ENCODE measurements around the gene HSD17B14. TPM values are rescaled to one million over a fixed set of nuclear protein-coding genes. Genes with fewer than 3 reads are reported as not detected.

The HSD17B14 gene
- total RNA-seq, 1 experiment from 2014 or later, result 3.9 TPM

GRCh38 chr19:48777139-48777538 lies 59.2 kb downstream of the HSD17B14 start:
- intact Hi-C loops (cut with micrococcal nuclease), result no loop called here
- no peaks in the 10 kb centered on the region for H3K9me3 ChIP-seq (ENCODE audit: control insufficient read depth in 1 of 2, insufficient read depth in 1 of 2, low read depth in 1 of 2, low read length in 2 of 2)
- no peak overlapping the region for H3K4me2 ChIP-seq (ENCODE audit: low read length)
- no peak overlapping the region for H3K4me3 ChIP-seq (replicated peaks in 1 of 2; ENCODE audit: low read depth in 1 of 2, low read length in 2 of 2)
- no peak overlapping the region for H3K9ac ChIP-seq (ENCODE audit: low read length)
- DNase-seq (ENCODE audit: low read depth, low spot score) (no peak), ATAC-seq (no peak)
- ChIA-PET POLR2A (no interaction called here), CTCF (interaction anchor here (0.7 kb wide), 1 partner anchor 18 kb away, joined by 3 read pairs; no protein-coding TSS in a partner anchor), RAD21 (ENCODE audit: low non-redundant PET in 1 of 2, low total read pairs in 2 of 2, uncharacterized antibody in 2 of 2, unreplicated experiment in 2 of 2) (no interaction called here)
- no peaks in the 10 kb centered on the region for H3K79me2 ChIP-seq (ENCODE audit: insufficient read depth, low read length)
- no peaks in the 10 kb centered on the region for H3K27me3 ChIP-seq (ENCODE audit: insufficient read depth, low read length)
- no peaks in the 10 kb centered on the region for H3K9me2 ChIP-seq (ENCODE audit: insufficient read depth)
- H2AFZ ChIP-seq (ENCODE audit: low read depth, low read length, poor library complexity, severe bottlenecking), result no peak overlapping the region
- no peak overlapping the region for H3K27ac ChIP-seq (ENCODE audit: low read depth, low read length)
- no TSS peak for BruUV-seq (replicated peaks)
- H3K4me1 ChIP-seq (ENCODE audit: control insufficient read depth in 1 of 2, insufficient read depth in 2 of 2, low read length in 2 of 2), result peaks cover 19 to 29% of the 10 kb centered on the region in 2 experiments; a peak in 3 of 4 replicates
- H3K36me3 ChIP-seq (ENCODE audit: control insufficient read depth in 1 of 2, insufficient read depth in 2 of 2, low read length in 2 of 2), result no peaks in the 10 kb centered on the region
- TF ChIP-seq EZH2 (IDR thresholded peaks at IDR 0.05) (no peak), JUND (IDR thresholded peaks at IDR 0.05) (no peak), SP1 (IDR thresholded peaks at IDR 0.05; ENCODE audit: low read depth) (no peak), CBX3 (IDR thresholded peaks at IDR 0.05; ENCODE audit: low read depth) (no peak), EZH2phosphoT487 (IDR thresholded peaks at IDR 0.05; ENCODE audit: borderline replicate concordance) (no peak), ZBTB33 (IDR thresholded peaks at IDR 0.05; ENCODE audit: extremely low read depth, insufficient replicate concordance, low read length) (no peak), CTCF (IDR thresholded peaks at IDR 0.05 in 2 of 3, conservative IDR thresholded peaks at IDR 0.05 in 1 of 3; ENCODE audit: borderline replicate concordance in 1 of 3, insufficient read depth in 1 of 3, low read depth in 2 of 3, low read length in 2 of 3) (no peak), ZFX (IDR thresholded peaks at IDR 0.05) (no peak), ATF3 (IDR thresholded peaks at IDR 0.05) (no peak), YY1 (IDR thresholded peaks at IDR 0.05; ENCODE audit: extremely low read depth, insufficient replicate concordance, low read depth, low read length) (no peak), SRF (IDR thresholded peaks at IDR 0.05; ENCODE audit: low read depth) (no peak), REST (IDR thresholded peaks at IDR 0.05; ENCODE audit: low read depth) (no peak), EGR1 (IDR thresholded peaks at IDR 0.05; ENCODE audit: low read depth) (no peak), RAD21 (IDR thresholded peaks at IDR 0.05; ENCODE audit: low read depth) (no peak), FOSL1 (IDR thresholded peaks at IDR 0.05; ENCODE audit: low read depth) (no peak), TCF7L2 (IDR thresholded peaks at IDR 0.05; ENCODE audit: borderline replicate concordance, extremely low read depth, insufficient read depth, insufficient read length) (no peak)
- no peaks in the 10 kb centered on the region for H4K20me1 ChIP-seq (ENCODE audit: insufficient read depth)

All from HCT116 (cell line).